ENCODE results near the gene PLCL2.

DNA sequence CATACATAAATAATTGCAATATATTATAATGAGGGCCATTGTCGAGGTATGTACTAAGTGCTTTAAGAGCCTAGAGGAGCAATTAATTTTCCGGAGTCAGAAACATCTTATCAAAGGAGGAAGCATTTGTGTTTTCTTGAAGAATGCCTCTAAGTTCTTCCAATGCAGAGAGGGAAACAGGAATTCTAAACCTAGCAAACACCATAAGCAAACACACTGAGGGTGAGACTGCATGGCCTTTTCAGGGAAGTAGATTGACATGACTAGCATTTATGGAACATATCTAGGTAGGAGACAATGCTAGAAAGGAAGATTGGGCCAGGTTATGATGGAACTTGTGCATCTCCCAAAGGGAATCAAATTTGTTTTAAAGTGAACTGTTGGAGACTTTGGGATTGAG is 7.2 kb upstream of the PLCL2 start:
- TF ChIP-seq POLR2A (IDR thresholded peaks at IDR 0.05), result no peak
- TF ChIP-seq, protein P1, sequence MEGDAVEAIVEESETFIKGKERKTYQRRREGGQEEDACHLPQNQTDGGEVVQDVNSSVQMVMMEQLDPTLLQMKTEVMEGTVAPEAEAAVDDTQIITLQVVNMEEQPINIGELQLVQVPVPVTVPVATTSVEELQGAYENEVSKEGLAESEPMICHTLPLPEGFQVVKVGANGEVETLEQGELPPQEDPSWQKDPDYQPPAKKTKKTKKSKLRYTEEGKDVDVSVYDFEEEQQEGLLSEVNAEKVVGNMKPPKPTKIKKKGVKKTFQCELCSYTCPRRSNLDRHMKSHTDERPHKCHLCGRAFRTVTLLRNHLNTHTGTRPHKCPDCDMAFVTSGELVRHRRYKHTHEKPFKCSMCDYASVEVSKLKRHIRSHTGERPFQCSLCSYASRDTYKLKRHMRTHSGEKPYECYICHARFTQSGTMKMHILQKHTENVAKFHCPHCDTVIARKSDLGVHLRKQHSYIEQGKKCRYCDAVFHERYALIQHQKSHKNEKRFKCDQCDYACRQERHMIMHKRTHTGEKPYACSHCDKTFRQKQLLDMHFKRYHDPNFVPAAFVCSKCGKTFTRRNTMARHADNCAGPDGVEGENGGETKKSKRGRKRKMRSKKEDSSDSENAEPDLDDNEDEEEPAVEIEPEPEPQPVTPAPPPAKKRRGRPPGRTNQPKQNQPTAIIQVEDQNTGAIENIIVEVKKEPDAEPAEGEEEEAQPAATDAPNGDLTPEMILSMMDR (IDR thresholded peaks at IDR 0.05), result no peak

Measured in body of pancreas (tissue), 4 donors.